Lower leg skin (tissue), 4 donors: ENCODE results near the gene SCRN2. TPM values are rescaled to one million over a fixed set of nuclear protein-coding genes. Genes with fewer than 3 reads are reported as not detected.
A peak's percentile ranks its signal among the peaks of the same experiment; 100 is the strongest.

Experiments
- DNase-seq, 2 donors: peaks; one replicate each; pipeline ENCODE4 v3.0.0-alpha.2; 2019; ENCODE audit warnings: low spot score in 2 of 2
- H3K4me3 ChIP-seq: fragments of 200-600 bp; sonication (generic); 2 replicates; pipeline ENCODE4 v1.5.1; 2017; ENCODE audit warnings: mild to moderate bottlenecking, low read depth; ENCODE audit not compliant: poor library complexity, severe bottlenecking
- CTCF ChIP-seq, 3 donors: fragments of 450-650 bp; IDR thresholded peaks; one replicate each; pipeline ENCODE4 v1.5.1; 2016; ENCODE audit warnings: antibody characterized with exemption in 3 of 3, mild to moderate bottlenecking in 3 of 3, moderate library complexity in 2 of 3
- POLR2A ChIP-seq, 2 donors: fragments of 450-650 bp; IDR thresholded peaks; one replicate each; pipeline ENCODE4 v1.6.1; 2016 to 2017; ENCODE audit warnings: antibody characterized with exemption in 2 of 2, mild to moderate bottlenecking in 1 of 2, moderate library complexity in 1 of 2
- WGBS, 2 donors: methylation state at CpG; one replicate each; pipeline ENCODE4 v1.1.5; 2018; 5-methylcytosine and 5-hydroxymethylcytosine counted together
- intact Hi-C: fragments of 100-400 bp; cut with DNase I; formaldehyde crosslinking; loops from one replicate; pipeline ENCODE4 v1.15.0; 2023; ENCODE audit warnings: low total_unique reads
- total RNA-seq, 4 donors: library from RNA; depleted of rRNA; stranded (reverse); fragments of >200 nt; gene quantifications; one replicate each; pipeline ENCODE4 v1.1.0, GENCODE V29; 2016

Gene SCRN2
- total RNA-seq, 4 donors from 2014 or later, result 23.1 to 37.9 (median 28.3) TPM

DNA sequence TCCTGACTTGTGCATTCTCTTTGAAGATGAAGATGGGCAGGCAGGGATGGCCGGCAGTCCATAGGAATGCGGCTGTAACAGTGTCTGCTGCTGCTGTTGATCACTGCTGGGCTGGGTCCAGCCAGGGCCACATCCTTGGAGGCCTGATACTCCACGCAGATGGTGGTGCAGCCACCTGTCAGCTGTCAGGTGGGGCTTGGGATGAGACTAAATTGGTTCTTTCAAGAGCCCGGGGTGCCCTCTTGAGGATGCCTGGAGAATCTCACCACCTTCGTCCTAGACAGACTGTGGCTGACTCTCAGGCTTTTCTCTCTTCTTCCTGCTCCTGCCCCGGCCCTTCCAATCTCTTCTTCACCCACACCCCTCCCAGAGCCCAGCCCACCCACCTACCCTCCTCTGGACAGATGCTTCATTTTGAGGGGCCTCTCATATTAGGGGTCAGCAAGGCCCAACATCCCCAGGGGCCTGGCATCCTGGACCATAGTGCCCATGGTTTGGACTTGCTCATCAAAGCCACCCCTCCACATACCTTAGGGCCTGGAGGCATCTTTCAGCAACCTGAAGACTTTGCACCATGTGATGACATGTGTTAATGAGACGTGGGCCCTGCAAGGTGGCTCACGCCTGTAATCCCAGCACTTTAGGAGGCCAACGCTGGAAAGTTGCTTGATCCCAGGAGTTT lies 38.6 kb downstream of the SCRN2 start:
- intact Hi-C loops, result no loop called here
- 31 to 32% methylated on average over 9 of the region's 9 CpGs for WGBS, 2 donors
- peak in 1 of 2 donors; percentile 82 for DNase-seq
- TF ChIP-seq POLR2A (IDR thresholded peaks at IDR 0.05) (no peak), CTCF (IDR thresholded peaks at IDR 0.05) (no peak)
- H3K4me3 ChIP-seq, result no peak overlapping the region

- TF ChIP-seq POLR2A (IDR thresholded peaks at IDR 0.05) (no peak), CTCF (IDR thresholded peaks at IDR 0.05) (no peak)
- no peak overlapping the region for H3K4me3 ChIP-seq
- intact Hi-C loops, result no loop called here
- WGBS, 2 donors, result 46 to 56% methylated on average over 6 of the region's 6 CpGs
- peak in 1 of 2 donors; percentile 49 for DNase-seq
Observed at GRCh38 chr17:47801906-47802305, 39.2 kb downstream of the SCRN2 start.

GRCh38 chr17:47801176-47801765 lies 39.8 kb downstream of the SCRN2 start:
- 84 to 87% methylated on average over 4 of the region's 4 CpGs for WGBS, 2 donors
- no peak for TF ChIP-seq CTCF (IDR thresholded peaks at IDR 0.05)
- DNase-seq, result peak in 1 of 2 donors; percentile 49
- intact Hi-C loops, result no loop called here
- no peak overlapping the region for H3K4me3 ChIP-seq

GRCh38 chr17:47800686-47801085 lies 40.4 kb downstream of the SCRN2 start:
- intact Hi-C loops, result no loop called here
- no peak for TF ChIP-seq CTCF (IDR thresholded peaks at IDR 0.05)
- TF ChIP-seq POLR2A (IDR thresholded peaks at IDR 0.05), result no peak
- WGBS, 2 donors, result 76 to 82% methylated on average over 12 of the region's 12 CpGs
- DNase-seq, result peak in 1 of 2 donors; percentile 70
- H3K4me3 ChIP-seq, result no peak overlapping the region

GRCh38 chr17:47797797-47798196 lies 43.3 kb downstream of the SCRN2 start:
- intact Hi-C loops, result no loop called here
- no peak overlapping the region for H3K4me3 ChIP-seq
- DNase-seq, result no peak
- no peak for TF ChIP-seq CTCF (IDR thresholded peaks at IDR 0.05)
- no peak for TF ChIP-seq POLR2A (IDR thresholded peaks at IDR 0.05)
- WGBS, 2 donors, result 63 to 64% methylated on average over 2 of the region's 2 CpGs
